GM12878 (cell line): ENCODE results near the gene B4GALT3. TPM values are rescaled to one million over a fixed set of nuclear protein-coding genes. Genes with fewer than 3 reads are reported as not detected.

Source experiments
- ATAC-seq: fragments of 200-7000 bp; cut with Tn5 transposase; 3 replicates; pipeline ENCODE4 v1.9.1; 2020; ENCODE audit warnings: mild to moderate bottlenecking, moderate library complexity
- BruUV-seq: library from RNA; stranded (reverse); fragments of 400-500 nt; replicated peaks from 2 replicates; lab custom pipeline; 2021; lab: Mats Ljungman, UMichigan
- CTCF ChIA-PET: fragments of 300-600 bp; sonication (Branson Sonifier 250); formaldehyde crosslinking; extraction: SDS; loops from one replicate; lab custom pipeline; 2021; ENCODE audit warnings: inconsistent platforms; lab: Yijun Ruan, JAX
- POLR2A ChIA-PET: fragments of 350-600 bp; formaldehyde crosslinking; extraction: SDS; loops from one replicate; lab custom pipeline; 2021; ENCODE audit warnings: inconsistent platforms; lab: Charles Lee
- RAD21 ChIA-PET: fragments of 300-600 bp; sonication (Branson Sonifier 250); formaldehyde crosslinking; loops from one replicate; lab custom pipeline; 2023; ENCODE audit warnings: antibody characterized with exemption; ENCODE audit not compliant: unreplicated experiment; lab: Charles Lee
- SMC1A ChIA-PET: fragments of 300-600 bp; sonication (Branson Sonifier 250); formaldehyde crosslinking; loops from one replicate; lab custom pipeline; 2023; ENCODE audit not compliant: unreplicated experiment, uncharacterized antibody; lab: Charles Lee
- DNase-seq: peaks from one replicate; pipeline ENCODE4 v3.0.0-alpha.2; 2011; ENCODE audit warnings: low read depth, low spot score
- FAIRE-seq: peaks from 3 replicates; lab custom pipeline; 2011; peaks lifted over from hg19 to GRCh38; lab: Jason Lieb, UNC
- H2AFZ ChIP-seq: 2 replicates; pipeline ENCODE4 v1.6.0; 2011; ENCODE audit warnings: low read depth, low read length, control low read depth; ENCODE audit not compliant: control insufficient read depth
- H3K27ac ChIP-seq: 2 replicates; pipeline ENCODE4 v1.5.1; 2011; ENCODE audit warnings: control low read depth; ENCODE audit not compliant: control insufficient read depth, insufficient read depth
- H3K27me3 ChIP-seq, 2 experiments: replicated peaks in 1 of 2; 2 replicates each; pipeline versions ENCODE4 v1.6.0 to v1.6.1; 2011; ENCODE audit warnings: low read length in 1 of 2; ENCODE audit not compliant: control insufficient read depth in 2 of 2, insufficient read depth in 2 of 2
- H3K36me3 ChIP-seq, 2 experiments: 2 replicates each; pipeline ENCODE4 v1.5.1; 2011; ENCODE audit warnings: low read length in 1 of 2; ENCODE audit not compliant: control insufficient read depth in 2 of 2, insufficient read depth in 2 of 2
- H3K4me1 ChIP-seq: 2 replicates; pipeline ENCODE4 v1.6.1; 2011; ENCODE audit warnings: mild to moderate bottlenecking, low read length, moderate library complexity, mixed read lengths; ENCODE audit not compliant: control insufficient read depth, insufficient read depth
- H3K4me2 ChIP-seq: 2 replicates; pipeline ENCODE4 v1.6.0; 2011; ENCODE audit warnings: control low read depth; ENCODE audit not compliant: control insufficient read depth, insufficient read depth
- H3K4me3 ChIP-seq: fragments of 200-600 bp; sonication (generic); 2 replicates; pipeline ENCODE4 v1.5.1; 2016
- H3K79me2 ChIP-seq: 2 replicates; pipeline ENCODE4 v1.6.0; 2011; ENCODE audit warnings: low read length; ENCODE audit not compliant: control insufficient read depth, insufficient read depth
- H3K9ac ChIP-seq: 2 replicates; pipeline ENCODE4 v1.8.0; 2011; ENCODE audit warnings: low read length, control low read depth, mixed read lengths; ENCODE audit not compliant: control insufficient read depth, insufficient read depth
- H3K9me3 ChIP-seq: replicated peaks from 3 replicates; pipeline ENCODE4 v1.5.1; 2011; ENCODE audit warnings: mild to moderate bottlenecking, low read length; ENCODE audit not compliant: control insufficient read depth, insufficient read depth
- H4K20me1 ChIP-seq: 2 replicates; pipeline ENCODE4 v1.6.0; 2011; ENCODE audit not compliant: control insufficient read depth, insufficient read depth
- BHLHE40 ChIP-seq, 2 experiments: fragments of 450-650 bp in 1 of 2; IDR thresholded peaks; 2 replicates each; pipeline ENCODE4 v1.6.1; 2011 to 2017; ENCODE audit warnings: low read depth in 2 of 2, borderline replicate concordance in 1 of 2, improper control_type of control experiment in 1 of 2, low read length in 1 of 2, mild to moderate bottlenecking in 1 of 2
- EP300 ChIP-seq, 2 experiments: fragments of 150-350 bp in 1 of 2; IDR thresholded peaks; 2 replicates each; pipeline ENCODE4 v1.6.1; 2011 to 2012; ENCODE audit warnings: low read depth in 2 of 2, low read length in 2 of 2, borderline replicate concordance in 1 of 2, improper control_type of control experiment in 1 of 2, inconsistent platforms in 1 of 2; ENCODE audit not compliant: control insufficient read depth in 1 of 2
- HDGF ChIP-seq: fragments of 450-650 bp; IDR thresholded peaks from 2 replicates; pipeline ENCODE4 v1.6.1; 2016; ENCODE audit warnings: antibody characterized with exemption
- IRF4 ChIP-seq: IDR thresholded peaks from 2 replicates; pipeline ENCODE4 v1.6.1; 2011; ENCODE audit warnings: low read depth, low read length
- MEF2B ChIP-seq: fragments of 450-650 bp; IDR thresholded peaks from 2 replicates; pipeline ENCODE4 v1.6.1; 2018; ENCODE audit warnings: mild to moderate bottlenecking, moderate library complexity; ENCODE audit not compliant: partially characterized antibody, poor library complexity, severe bottlenecking
- MXI1 ChIP-seq: fragments of 150-350 bp; IDR thresholded peaks from 2 replicates; pipeline ENCODE4 v1.6.1; 2011; ENCODE audit warnings: low read depth, mild to moderate bottlenecking, inconsistent platforms, low read length, improper control_type of control experiment
- PAX5 ChIP-seq: IDR thresholded peaks from 2 replicates; pipeline ENCODE4 v1.6.1; 2011; ENCODE audit warnings: low read depth, low read length, borderline replicate concordance
- POU2F2 ChIP-seq: IDR thresholded peaks from 3 replicates; pipeline ENCODE4 v1.6.1; 2011; ENCODE audit warnings: low read depth, mild to moderate bottlenecking, low read length, borderline replicate concordance
- ZNF384 ChIP-seq: IDR thresholded peaks from 2 replicates; pipeline ENCODE4 v1.6.1; 2012; ENCODE audit warnings: low read depth, mild to moderate bottlenecking, low read length, improper control_type of control experiment, borderline replicate concordance
- ZSCAN29 ChIP-seq: fragments of 450-650 bp; IDR thresholded peaks from 2 replicates; pipeline ENCODE4 v1.6.1; 2017; ENCODE audit warnings: mild to moderate bottlenecking, moderate library complexity
- whole genome bisulfite sequencing: methylation state at CpG from one replicate; pipeline ENCODE4 v1.1.6; 2016; ENCODE audit warnings: low lambda C conversion rate; ENCODE audit not compliant: insufficient replicate concordance, insufficient coverage; ENCODE audit errors: missing lambda C conversion rate; 5-methylcytosine and 5-hydroxymethylcytosine counted together
- in situ Hi-C: fragments of 300-500 bp; cut with MboI; formaldehyde crosslinking; loops from 9 replicates; pipeline ENCODE4 v1.14.3; 2018; ENCODE audit warnings: mixed read lengths
- intact Hi-C: fragments of 100-400 bp; cut with micrococcal nuclease; formaldehyde crosslinking; loops from one replicate; pipeline ENCODE4 v1.14.2; 2022; ENCODE audit not compliant: unreplicated experiment
- polyA plus RNA-seq, 11 experiments: library from polyadenylated mRNA; depleted of rRNA in 4 of 11; unstranded in 6 of 11; stranded (reverse) in 5 of 11; fragments of >200 nt; fragmentation: Nextera tagmentation in 4 of 11; fragmentation: Illumina TruSeq in 1 of 11; extraction: Ambion mirVana in 4 of 11; extraction: Trizol in 1 of 11; gene quantifications; 1 replicate in 1 of 11; 2 replicates in 10 of 11; pipeline versions ENCODE4 v1.2.1 to v1.2.3, GENCODE V29; 2011 to 2016; ENCODE audit warnings: inconsistent platforms in 2 of 11, missing spikeins in 2 of 11, low read depth in 1 of 11
- total RNA-seq, 4 experiments: library from RNA; depleted of rRNA in 3 of 4; stranded (reverse); fragments of >200 nt in 3 of 4; fragmentation: Illumina TruSeq in 1 of 4; extraction: Trizol in 1 of 4; gene quantifications; 2 replicates each; pipeline versions ENCODE4 v1.2.1 to v1.2.3, GENCODE V29; 2013 to 2021
- TF ChIP-seq, protein P1 (sequence below): fragments of 450-650 bp; IDR thresholded peaks from 2 replicates; pipeline ENCODE4 v1.6.1; 2016; ENCODE audit warnings: mild to moderate bottlenecking
- TF ChIP-seq, protein P2 (sequence below): IDR thresholded peaks from 2 replicates; pipeline ENCODE4 v1.6.1; 2012; ENCODE audit warnings: mild to moderate bottlenecking, low read depth, low read length
- TF ChIP-seq, protein P3 (sequence below): fragments of 450-650 bp; formaldehyde crosslinking; IDR thresholded peaks from 2 replicates; pipeline ENCODE4 v1.4.0; 2022; ENCODE audit warnings: mild to moderate bottlenecking, moderate library complexity
- TF ChIP-seq, protein P4 (sequence below): fragments of 450-650 bp; IDR thresholded peaks from 2 replicates; pipeline ENCODE4 v1.6.1; 2016; ENCODE audit warnings: mild to moderate bottlenecking

B4GALT3 gene
- total and polyA plus RNA-seq, 10 of the 15 experiments (the other 5 are each of a cell fraction or from before 2014, with no cell fraction given) = 27.1 to 58.9 (median 42.6) TPM

DNA sequence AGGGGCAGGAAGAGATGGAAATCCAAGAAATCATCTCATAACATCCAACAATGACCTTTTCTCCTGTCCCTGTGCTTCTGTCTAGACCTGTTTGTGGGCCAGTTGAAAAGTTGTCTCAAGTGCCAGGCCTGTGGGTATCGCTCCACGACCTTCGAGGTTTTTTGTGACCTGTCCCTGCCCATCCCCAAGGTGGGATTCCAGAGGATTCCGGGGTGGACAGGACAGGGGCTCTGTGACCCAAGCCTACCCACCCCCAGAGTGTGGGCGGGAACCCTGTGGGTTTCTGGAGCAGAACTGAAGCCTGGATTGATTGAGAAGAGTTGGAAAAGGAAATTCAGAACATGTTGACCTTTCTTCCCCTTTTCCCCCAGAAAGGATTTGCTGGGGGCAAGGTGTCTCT, 13.5 kb downstream of the B4GALT3 start:
- Histone ChIP-seq H3K4me3 (no peak overlapping the region), H4K20me1 (no peaks in the 10 kb centered on the region), H3K27me3 (no peaks in the 10 kb centered on the region), H3K79me2 (peaks cover 8% of the 10 kb centered on the region), H3K9me3 (no peaks in the 10 kb centered on the region), H3K4me2 (no peak overlapping the region), H3K36me3 (peaks cover 0 to 10% of the 10 kb centered on the region in 2 experiments; a peak in 2 of 4 replicates), H3K27ac (no peak overlapping the region), H2AFZ (no peak overlapping the region), H3K9ac (no peak overlapping the region), H3K4me1 (peaks cover 16% of the 10 kb centered on the region)
- ATAC-seq (no peak), FAIRE-seq (no peak), DNase-seq (no peak)
- RAD21 ChIA-PET = interaction anchor here (4.8 kb wide), 1 partner anchor 219 kb away, joined by 34 read pairs; no protein-coding TSS in a partner anchor
- 93% methylated on average over 5 of the region's 5 CpGs for WGBS
- BruUV-seq = no TSS peak
- POLR2A ChIA-PET = no interaction called here
- in situ Hi-C loops (no loop called here), intact Hi-C loops (no loop called here)
- CTCF ChIA-PET = interaction anchor here (2.7 to 5.0 kb wide), 3 partner anchors 10 to 18 kb away, joined by 38 to 60 read pairs (median 44); partner anchors contain the start of genes B4GALT3 and UFC1
- SMC1A ChIA-PET = interaction anchor here (2.4 kb wide), 1 partner anchor 117 kb away, joined by 8 read pairs; the partner anchor contains the start of gene USF1
- TF ChIP-seq PAX5 (no peak), HDGF (no peak), MXI1 (no peak), BHLHE40 (IDR thresholded peaks at IDR 0.05; ENCODE audit: borderline replicate concordance in 1 of 2, low read depth in 2 of 2, low read length in 1 of 2) (no peak), POU2F2 (no peak), ZNF384 (no peak), ZSCAN29 (no peak), MEF2B (no peak), EP300 (IDR thresholded peaks at IDR 0.05; ENCODE audit: borderline replicate concordance in 1 of 2, control insufficient read depth in 1 of 2, low read depth in 2 of 2, low read length in 2 of 2) (no peak), IRF4 (no peak)
- TF ChIP-seq, protein P1, sequence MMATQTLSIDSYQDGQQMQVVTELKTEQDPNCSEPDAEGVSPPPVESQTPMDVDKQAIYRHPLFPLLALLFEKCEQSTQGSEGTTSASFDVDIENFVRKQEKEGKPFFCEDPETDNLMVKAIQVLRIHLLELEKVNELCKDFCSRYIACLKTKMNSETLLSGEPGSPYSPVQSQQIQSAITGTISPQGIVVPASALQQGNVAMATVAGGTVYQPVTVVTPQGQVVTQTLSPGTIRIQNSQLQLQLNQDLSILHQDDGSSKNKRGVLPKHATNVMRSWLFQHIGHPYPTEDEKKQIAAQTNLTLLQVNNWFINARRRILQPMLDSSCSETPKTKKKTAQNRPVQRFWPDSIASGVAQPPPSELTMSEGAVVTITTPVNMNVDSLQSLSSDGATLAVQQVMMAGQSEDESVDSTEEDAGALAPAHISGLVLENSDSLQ = no peak
- TF ChIP-seq, protein P2, sequence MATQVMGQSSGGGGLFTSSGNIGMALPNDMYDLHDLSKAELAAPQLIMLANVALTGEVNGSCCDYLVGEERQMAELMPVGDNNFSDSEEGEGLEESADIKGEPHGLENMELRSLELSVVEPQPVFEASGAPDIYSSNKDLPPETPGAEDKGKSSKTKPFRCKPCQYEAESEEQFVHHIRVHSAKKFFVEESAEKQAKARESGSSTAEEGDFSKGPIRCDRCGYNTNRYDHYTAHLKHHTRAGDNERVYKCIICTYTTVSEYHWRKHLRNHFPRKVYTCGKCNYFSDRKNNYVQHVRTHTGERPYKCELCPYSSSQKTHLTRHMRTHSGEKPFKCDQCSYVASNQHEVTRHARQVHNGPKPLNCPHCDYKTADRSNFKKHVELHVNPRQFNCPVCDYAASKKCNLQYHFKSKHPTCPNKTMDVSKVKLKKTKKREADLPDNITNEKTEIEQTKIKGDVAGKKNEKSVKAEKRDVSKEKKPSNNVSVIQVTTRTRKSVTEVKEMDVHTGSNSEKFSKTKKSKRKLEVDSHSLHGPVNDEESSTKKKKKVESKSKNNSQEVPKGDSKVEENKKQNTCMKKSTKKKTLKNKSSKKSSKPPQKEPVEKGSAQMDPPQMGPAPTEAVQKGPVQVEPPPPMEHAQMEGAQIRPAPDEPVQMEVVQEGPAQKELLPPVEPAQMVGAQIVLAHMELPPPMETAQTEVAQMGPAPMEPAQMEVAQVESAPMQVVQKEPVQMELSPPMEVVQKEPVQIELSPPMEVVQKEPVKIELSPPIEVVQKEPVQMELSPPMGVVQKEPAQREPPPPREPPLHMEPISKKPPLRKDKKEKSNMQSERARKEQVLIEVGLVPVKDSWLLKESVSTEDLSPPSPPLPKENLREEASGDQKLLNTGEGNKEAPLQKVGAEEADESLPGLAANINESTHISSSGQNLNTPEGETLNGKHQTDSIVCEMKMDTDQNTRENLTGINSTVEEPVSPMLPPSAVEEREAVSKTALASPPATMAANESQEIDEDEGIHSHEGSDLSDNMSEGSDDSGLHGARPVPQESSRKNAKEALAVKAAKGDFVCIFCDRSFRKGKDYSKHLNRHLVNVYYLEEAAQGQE = no peak
- TF ChIP-seq, protein P3, sequence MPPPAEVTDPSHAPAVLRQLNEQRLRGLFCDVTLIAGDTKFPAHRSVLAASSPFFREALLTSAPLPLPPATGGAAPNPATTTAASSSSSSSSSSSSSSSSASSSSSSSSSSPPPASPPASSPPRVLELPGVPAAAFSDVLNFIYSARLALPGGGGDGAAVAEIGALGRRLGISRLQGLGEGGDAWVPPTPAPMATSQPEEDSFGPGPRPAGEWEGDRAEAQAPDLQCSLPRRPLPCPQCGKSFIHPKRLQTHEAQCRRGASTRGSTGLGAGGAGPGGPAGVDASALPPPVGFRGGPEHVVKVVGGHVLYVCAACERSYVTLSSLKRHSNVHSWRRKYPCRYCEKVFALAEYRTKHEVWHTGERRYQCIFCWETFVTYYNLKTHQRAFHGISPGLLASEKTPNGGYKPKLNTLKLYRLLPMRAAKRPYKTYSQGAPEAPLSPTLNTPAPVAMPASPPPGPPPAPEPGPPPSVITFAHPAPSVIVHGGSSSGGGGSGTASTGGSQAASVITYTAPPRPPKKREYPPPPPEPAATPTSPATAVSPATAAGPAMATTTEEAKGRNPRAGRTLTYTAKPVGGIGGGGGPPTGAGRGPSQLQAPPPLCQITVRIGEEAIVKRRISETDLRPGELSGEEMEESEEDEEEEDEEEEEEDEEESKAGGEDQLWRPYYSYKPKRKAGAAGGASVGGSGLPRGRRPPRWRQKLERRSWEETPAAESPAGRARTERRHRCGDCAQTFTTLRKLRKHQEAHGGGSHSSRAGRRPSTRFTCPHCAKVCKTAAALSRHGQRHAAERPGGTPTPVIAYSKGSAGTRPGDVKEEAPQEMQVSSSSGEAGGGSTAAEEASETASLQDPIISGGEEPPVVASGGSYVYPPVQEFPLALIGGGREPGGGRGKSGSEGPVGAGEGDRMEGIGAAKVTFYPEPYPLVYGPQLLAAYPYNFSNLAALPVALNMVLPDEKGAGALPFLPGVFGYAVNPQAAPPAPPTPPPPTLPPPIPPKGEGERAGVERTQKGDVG (CRISPR knock-in tag) = no peak
- TF ChIP-seq, protein P4, sequence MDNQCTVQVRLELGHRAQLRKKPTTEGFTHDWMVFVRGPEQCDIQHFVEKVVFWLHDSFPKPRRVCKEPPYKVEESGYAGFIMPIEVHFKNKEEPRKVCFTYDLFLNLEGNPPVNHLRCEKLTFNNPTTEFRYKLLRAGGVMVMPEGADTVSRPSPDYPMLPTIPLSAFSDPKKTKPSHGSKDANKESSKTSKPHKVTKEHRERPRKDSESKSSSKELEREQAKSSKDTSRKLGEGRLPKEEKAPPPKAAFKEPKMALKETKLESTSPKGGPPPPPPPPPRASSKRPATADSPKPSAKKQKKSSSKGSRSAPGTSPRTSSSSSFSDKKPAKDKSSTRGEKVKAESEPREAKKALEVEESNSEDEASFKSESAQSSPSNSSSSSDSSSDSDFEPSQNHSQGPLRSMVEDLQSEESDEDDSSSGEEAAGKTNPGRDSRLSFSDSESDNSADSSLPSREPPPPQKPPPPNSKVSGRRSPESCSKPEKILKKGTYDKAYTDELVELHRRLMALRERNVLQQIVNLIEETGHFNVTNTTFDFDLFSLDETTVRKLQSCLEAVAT = no peak
